CD4-positive, alpha-beta T cell treated with Interleukin-15 for 1 hour (primary cell): Measurements from ENCODE around the gene LNPEP.

Experiments
- DNase-seq: peaks from one replicate; pipeline ENCODE4 v3.0.0-alpha.2; 2020

The LNPEP gene

DNA sequence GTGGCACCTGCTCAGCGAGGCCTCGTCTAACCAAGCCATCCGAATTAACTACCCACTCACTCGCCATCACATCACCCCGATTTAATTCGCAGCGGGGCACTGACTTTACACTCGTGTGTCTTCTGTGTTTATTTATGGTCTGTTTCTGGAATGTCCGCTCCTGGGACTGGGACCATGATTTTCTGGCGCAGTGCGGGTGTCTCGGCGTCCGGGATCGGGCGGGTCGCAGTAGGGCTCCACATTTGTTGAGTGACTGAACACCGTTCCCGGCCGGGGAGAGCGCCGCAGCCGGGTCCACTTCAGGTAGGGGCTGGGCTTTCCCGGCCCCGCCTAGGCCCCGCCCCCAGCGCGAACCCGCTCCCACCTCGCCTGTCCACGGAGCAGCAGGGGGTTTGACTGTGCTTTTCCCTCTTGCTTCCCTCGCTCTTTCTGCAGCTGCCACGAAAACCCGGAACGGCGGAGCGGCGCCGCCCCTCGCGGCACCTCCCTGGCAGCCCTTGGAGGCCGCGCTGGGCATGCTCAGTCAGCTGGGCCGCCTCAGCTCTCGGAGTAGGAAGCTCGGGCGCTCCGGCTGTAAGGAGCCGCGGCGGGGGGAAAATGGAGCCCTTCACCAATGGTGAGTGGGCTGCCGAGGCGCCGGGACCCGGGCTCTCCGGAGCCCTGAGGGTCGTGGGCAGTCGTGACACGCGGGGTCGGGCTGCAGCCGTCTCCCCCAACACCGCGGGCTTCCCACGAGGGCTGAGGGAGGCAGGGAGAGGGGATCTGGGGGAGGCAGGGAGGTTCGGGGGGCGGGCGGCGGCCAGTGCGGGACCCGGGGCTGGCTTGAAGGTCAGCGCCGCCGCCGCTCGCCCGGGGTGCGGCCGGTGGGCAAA, at the start of gene LNPEP:
TSS of gene LNPEP (plus strand) at position 522 of the 872 bp plus-strand sequence. CDS start at position 598, 76 bp downstream.
- peak; percentile 96 for DNase-seq

DNA sequence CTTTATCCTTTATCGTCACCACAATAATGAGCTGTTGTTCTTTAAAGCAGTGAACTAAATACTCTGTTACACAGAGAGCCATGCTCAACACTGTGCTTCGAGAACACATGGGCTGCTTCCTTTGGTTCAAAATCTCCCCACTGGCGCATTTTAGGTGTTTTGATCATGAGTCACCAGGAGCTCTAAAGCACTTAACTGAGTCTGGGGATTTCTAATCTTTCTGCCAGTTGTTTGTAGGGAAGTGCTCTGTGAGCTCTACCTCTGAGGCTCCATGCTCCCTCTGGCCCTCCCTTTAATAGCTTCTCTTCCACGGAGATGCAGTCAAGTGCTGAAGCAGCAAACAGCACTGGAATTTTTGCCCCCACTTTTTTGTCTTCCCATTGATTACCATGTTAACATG, 42.5 kb upstream of the LNPEP start:
- DNase-seq = no peak

DNA sequence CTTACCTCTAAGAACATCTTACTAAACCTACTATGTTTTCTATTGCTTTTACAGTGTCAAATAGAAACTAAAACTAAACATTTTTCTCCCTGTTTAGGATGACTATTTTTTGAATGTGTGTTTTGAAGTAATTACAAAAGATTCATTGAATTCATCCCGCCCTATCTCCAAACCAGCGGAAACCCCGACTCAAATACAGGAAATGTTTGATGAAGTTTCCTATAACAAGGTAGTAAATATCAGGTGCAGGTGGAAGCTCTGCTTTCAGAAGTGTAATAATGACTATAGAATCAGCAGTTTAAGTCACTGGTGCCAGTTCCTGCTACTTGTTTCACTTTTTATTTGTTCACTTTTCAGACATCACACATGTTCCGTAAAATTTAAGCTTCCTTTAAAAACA, 39.6 kb upstream of the LNPEP start:
- peak; percentile 30 for DNase-seq

DNA sequence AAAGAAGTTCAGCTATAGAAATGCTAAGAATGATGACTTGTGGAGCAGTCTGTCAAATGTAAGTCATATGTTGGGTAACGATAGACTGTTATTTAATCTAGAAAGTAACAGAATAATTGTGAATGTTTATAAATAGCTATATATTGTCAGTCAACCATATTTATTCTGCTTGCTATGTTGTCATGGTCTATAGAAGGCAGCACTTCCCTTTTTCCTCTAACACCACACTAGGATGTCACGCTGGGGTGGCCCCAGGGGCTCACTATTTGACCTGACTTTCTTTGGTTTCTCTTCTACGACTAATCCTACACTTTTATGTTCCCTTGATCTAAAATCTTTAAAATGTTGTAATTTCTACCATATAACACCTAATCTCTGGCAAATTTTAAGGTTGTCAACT, 39.1 kb upstream of the LNPEP start:
- DNase-seq = peak; percentile 61

DNA sequence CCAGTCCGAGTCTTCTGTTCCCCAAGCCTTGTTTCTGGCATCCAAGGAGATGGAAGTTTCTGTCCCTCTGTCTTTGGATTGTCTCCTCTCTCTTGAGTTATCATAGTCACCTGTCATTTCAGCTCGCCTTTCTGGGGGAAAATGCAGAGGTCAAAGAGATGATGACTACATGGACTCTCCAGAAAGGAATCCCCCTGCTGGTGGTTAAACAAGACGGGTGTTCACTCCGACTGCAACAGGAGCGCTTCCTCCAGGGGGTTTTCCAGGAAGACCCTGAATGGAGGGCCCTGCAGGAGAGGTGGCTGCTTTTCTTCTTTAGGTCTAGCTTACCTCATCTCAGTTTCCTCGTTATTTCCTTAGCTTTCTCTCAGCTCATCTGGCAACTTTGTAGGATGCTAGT, 34.5 kb upstream of the LNPEP start:
- DNase-seq = no peak

DNA sequence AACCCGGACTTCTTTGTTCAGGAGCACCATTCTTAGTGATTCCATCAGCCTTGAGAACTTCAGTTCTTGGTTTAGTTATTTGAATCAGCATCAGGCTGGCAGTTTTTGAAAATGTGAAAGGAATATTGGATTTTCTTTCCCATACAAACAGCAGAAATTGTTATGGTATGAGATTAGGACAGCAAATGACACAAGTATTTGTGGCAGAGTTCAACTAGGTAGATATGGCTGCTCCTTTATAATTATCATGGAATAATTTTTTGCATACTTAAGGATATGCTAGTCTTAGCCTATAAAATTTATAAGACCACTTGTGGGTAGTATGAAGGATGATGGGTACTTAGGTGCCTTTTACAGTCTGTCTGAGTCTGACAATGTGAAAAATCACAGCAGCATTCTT, 34.0 kb upstream of the LNPEP start:
- DNase-seq = no peak

DNA sequence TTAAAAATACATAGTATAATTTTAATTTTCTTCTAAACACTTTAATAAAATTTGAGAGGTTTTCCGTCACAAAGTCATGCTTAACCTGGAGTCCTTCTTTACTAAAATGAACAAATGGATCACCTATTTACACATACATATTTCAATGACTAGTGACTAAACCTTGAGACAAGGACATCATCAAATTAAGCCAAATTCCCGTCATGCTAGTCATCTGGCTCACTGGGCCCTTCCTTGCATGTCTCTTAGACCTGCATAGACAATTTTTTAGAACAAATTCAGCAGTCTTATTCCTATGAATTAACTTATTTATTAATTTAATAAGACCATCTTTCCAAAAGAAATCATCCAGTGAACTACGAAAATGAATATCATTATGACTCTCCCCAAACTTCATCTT, 33.0 kb upstream of the LNPEP start:
- DNase-seq = no peak

DNA sequence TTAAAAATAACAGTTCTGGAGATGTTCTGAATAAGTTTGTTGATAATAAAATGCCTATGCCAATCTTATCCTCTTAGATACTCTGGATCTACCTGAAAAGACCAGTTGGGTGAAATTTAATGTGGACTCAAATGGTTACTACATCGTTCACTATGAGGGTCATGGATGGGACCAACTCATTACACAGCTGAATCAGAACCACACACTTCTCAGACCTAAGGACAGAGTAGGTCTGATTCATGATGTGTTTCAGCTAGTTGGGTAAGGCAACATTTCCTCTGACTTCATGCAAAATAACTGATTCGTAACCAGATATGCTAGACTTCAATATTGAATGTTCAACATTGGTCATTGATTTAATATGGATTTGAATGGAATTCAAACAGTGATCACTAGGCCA, 32.6 kb upstream of the LNPEP start:
- DNase-seq = no peak

DNA sequence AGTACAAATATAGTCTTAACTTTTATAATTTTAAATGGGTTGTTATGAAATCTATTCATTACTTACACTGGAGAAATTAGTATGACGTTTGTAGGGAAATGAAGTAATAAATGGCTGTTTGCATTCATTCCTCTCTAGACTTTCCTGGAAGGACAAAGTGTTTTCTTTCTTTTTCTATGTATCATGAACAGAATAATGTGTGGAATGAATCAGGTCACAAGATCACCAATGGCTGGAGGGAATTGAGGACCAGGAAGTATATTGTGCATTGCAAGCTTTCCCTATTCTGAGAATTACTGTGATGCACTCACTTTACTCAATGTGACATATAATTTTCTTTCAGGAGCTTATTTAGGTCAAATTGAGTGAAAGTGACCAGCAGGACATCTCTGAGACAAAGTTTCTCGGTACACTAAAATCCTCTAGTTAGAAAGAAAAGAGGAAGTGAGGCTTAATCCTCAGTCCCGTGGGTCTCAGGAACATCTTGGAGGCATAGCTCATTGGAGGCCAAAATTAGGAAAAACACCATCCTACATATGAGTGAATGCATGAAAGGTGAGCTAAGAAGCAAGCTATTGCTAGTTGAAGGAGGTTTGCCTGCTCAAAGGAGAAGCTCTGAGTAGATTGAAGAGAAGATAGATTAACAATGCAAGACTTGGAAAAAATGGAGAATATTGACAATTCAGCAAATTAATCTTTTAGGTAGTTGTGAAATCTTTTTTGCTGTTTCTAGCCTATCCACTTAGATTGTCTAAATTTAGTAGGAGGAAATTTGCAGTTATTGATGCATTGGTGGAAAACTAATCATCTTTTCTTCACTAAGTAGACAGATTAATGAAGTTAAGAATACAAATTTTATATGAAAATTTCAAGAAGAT, 31.6 kb upstream of the LNPEP start:
- no peak for DNase-seq

DNA sequence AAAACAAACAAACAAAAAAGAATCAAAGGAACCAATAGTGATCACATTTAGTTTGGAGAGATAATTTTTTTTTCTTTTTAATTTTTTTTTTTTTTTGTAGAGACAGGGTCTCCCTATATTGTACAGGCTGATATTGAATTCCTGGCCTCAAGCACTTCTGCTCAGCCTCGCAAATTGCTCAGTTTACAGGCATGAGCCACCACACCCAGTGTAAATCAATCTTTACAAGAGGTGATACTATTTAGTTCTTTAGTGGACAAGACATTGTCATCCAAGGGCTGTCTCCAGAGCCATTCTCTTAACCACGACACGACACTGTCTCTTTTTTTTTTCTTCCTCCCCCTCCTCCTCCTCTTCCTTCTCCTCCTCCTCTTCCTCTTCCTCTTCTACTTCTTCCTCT, 30.0 kb upstream of the LNPEP start:
- DNase-seq = no peak

DNA sequence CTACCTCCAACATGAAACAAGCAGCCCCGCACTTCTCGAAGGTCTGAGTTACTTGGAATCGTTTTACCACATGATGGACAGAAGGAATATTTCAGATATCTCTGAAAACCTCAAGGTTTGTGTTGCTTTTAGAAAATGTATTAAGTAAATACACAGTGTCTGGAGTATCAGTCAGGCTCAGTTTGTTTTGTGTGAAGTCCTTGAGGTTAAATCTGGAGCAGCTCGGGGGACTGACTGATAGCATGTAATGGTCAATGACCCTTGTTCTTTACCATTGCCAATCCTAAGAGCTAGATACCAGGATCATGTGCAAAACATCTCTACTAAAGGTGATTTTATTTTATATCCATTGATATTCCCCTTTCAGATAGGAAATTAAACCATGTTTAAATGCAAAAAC, 26.9 kb upstream of the LNPEP start:
- DNase-seq = no peak

DNA sequence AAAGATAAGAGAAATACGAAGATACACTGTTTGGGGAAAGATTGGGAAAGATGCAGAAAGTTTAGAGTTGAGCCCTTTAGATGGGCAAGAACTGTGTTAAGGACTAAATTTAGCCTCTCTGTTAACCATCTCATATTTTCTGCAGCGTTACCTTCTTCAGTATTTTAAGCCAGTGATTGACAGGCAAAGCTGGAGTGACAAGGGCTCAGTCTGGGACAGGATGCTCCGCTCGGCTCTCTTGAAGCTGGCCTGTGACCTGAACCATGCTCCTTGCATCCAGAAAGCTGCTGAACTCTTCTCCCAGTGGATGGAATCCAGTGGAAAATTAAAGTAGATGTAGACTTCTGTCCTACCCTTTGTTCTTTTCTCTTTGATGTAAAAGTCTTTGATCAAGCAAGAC, 26.4 kb upstream of the LNPEP start:
- DNase-seq = no peak

DNA sequence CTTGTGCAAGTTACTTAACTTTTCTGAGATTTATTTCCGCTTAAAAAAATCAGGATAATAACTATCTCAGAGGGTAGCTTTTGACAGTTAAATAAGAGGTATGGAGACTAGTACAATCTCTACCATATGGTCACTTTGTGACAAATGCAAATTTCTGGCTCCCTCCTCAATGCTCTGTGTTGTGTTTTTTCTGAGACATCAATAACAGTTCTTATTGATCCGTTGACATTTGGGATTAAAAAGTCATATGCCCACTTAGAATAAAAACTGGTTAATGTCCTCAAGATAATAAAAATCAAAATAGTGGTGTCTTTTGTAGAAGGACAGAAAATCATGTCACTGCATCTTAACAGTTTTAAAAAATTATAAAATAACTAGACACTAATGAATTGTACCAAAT, 24.7 kb upstream of the LNPEP start:
- no peak for DNase-seq

DNA sequence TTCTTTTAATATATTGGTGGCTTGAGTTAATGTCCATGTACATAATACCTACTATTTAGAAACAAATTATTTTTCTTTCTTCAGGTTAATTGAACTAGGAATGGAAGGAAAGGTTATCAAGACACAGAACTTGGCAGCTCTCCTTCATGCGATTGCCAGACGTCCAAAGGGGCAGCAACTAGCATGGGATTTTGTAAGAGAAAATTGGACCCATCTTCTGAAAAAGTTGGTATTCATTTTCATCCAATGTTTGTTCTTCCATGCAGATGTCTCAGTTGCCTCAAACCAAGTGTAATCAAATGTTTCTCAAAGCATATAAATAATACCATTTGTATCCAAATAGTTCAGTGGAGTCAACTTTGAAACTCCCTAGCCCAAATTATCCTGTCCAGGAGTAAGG, 22.6 kb upstream of the LNPEP start:
- no peak for DNase-seq

DNA sequence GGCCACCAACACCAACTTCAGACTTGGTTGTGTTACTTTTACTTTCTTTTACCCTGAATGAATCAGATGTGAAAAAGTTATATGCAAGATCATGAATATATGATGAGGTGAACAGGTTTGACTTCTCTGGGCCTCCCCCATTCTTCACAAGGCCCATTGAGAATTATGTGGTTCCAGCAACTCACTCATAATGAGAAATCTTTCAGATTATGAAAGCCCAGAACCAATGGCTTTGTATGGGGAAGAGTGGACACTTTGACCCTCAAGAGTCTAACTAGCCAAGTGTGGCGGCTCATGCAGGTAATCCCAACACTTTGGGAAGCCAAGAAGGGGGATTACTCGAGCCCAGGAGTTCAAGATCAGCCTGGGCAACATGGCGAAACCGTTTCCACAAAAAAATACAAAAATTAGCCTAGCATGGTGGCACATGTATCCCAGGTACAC, 16.1 kb upstream of the LNPEP start:
- DNase-seq = no peak

DNA sequence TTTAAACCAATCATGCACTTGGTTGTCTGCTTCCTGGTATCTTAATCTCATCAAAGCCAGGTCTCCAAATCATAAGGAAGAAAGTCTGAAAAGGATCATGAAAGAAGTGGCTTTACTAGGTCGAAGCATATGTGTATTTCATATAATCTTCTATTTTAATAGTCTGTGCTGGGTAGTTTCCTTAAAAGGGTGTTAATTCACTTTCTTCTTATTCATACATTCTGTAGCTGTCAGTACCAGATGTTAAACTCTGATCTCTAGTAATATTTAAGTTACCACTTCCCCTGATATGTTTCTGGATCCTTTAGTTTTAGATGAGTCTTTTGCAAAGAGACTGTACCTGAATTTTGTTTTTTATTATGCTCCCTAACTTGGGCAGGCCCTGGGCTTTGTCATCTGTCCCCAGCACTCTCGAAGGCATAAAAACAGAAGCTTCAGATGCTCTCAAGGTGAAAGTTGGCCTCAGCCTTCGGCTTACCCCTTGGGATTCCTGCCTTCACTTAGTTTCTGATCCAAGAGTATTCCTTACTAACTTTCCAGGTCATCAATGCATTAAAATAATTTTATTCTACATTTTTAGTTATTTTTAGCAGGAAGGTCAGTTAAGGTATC, 15.0 kb upstream of the LNPEP start:
- DNase-seq = no peak

DNA sequence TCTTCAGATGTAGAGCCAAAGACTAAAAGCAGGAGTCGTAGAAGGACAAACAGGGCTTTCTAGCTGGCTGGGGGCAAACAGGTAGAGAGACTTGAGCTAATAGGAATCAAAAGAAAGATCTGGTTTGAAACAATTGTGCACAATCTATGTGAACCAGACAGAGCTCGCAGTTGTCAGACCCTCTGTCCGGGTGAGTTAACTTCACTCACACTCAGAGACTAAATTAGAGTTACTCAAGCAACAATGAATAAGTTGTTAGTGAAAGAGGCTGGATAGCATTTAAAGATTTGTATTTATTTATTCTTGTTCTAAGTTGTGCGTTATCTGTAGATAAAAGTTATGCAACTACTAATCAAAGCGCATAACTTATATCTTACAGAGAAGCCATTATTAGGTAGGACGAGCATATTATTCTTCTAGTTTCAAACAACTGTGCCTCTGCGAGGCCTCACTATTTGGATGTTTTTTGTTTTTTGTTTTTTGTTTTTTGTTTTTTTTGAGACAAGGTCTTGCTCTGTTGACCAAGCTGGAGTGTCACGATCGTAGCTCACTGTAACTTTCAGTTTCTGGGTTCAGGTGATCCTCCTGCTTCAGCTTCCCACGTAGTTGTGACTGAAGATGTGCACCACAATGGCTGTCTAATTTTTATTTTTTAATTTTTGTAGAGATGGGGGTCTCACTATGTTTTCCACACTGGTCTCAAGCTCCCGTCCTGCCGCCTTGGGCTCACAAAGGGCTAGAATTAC, 13.2 kb upstream of the LNPEP start:
- no peak for DNase-seq

DNA sequence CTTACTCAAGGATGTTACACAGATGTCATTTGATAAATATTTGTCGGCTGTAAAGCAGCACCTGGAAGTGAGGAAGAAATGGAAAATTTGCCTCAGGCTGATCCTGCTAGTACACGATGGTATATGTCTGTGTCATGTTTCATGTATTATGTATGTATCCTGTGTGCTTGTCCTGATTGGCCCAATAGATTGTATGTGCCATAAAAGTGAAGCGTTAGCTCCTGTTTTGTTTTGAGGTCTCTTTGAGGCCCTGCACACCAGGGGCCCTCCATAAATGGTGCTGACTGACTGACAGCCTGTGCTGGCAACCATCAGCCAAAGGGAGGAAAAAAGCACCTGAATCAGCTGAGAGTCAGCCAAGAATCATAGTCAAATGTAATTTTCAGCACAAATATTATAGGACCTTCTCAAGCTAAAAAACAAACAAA, 11.8 kb upstream of the LNPEP start:
- DNase-seq = no peak

DNA sequence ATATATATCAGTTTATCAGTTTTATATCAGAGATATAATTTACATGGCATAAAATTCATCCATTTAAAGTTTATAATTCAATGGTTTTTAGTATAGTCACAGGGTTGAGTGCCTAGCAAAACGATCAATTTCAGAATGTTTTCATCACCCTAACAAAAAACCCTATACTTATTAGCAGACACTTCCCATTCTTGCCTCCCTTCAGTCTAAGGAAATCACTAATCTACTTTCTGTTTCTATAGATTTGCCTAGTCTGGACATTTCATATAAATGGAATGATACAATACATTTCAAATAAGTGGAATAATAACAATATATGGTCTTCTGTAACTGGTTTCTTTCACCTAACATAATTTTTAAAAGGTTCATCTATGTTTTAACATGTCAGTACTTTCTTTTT, 9.6 kb upstream of the LNPEP start:
- DNase-seq = no peak

DNA sequence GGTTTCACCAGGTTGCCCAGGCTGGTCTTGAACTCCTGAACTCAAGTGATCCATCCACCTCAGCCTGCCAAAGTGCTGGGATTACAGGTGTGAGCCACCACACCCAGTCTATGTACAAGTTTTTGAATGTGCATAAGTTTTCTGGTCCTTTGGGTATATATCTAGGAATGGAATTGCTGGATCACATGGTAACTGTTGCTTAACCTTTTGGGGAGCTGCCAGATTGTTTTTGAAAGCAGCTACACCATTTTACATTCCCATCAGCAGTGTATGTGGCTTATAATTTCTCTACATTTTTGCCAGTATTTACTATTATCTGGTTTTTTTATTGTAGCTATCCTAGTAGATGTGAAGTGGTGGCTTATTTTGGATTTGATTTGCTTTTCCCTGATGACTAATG, 8.9 kb upstream of the LNPEP start:
- no peak for DNase-seq

DNA sequence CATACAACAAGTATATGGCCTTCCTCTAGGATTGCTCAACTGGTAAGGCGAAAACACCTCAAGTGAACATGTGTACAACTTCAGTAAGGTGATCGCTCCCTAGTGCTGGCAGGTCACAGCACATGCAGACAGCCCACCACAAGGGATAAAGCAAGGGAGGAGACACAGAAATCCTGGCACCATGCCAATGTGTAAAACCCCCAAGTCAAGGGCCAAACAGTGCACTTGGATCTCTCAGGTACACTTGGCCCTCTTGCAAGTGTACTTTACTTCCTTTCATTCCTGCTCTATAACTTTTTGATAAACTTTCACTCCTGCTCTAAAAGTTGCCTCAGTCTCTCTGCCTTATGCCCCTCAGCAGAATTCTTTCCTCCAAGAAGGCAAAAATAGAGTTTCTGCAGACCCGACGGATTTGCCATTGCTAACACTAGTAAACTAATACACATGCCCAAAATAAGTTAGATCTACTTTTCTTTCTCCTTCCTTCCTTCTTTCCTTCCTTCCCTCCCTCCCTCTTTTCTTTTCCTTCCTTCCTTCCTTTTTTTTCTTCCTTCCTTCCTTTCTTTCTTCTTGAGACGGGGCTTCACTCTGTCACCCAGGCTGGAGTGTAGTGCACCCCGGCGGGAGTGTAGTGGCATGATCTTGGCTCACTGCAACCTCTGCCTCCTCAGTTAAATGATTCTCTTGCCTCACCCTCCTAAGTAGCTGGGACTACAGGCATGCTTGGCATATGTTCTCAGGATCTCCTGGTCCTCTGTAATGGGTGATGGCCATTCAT, 6.8 kb upstream of the LNPEP start:
- DNase-seq = no peak

DNA sequence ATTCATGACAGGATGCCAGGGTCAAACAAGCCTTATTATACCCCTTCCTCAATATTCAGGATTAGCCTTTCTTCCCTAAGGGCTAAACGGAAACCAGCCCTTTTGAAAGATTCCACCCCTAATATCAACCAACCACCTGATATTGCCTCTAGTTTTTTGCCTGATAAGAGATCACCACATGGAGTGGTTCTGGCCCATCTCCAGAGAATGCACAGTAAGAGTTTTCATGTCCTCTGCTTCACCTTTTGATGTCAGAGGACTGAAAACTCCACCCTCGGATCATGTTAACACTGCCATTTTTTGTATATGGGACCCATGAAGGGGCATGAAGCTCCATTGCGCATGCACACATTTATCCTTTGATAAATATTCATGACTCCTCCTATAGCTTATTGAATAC, 5.8 kb upstream of the LNPEP start:
- no peak for DNase-seq
